HAP-1 (cell line): Measurements from ENCODE around the gene GZMM.

Experiments
- DNase-seq, 2 experiments: peaks; one replicate each; pipeline ENCODE4 v3.0.0-alpha.2; 2016 to 2020; ENCODE audit warnings: low spot score in 2 of 2
- H3K27me3 ChIP-seq: fragments of 250-450 bp; sonication (Bioruptor Pico); 2 replicates; pipeline ENCODE4 v1.5.1; 2020; ENCODE audit warnings: low read depth, mild to moderate bottlenecking, moderate library complexity
- H3K36me3 ChIP-seq: fragments of 250-450 bp; sonication (Bioruptor Pico); replicated peaks from 2 replicates; pipeline ENCODE4 v1.5.1; 2020; ENCODE audit warnings: mild to moderate bottlenecking
- H3K4me1 ChIP-seq: fragments of 250-450 bp; sonication (Bioruptor Pico); 2 replicates; pipeline ENCODE4 v1.5.1; 2020; ENCODE audit warnings: mild to moderate bottlenecking
- H3K4me3 ChIP-seq: fragments of 250-450 bp; sonication (Bioruptor Pico); 2 replicates; pipeline ENCODE4 v1.5.1; 2020; ENCODE audit warnings: mild to moderate bottlenecking, moderate library complexity
- H3K9me3 ChIP-seq: fragments of 250-450 bp; sonication (Bioruptor Pico); 2 replicates; pipeline ENCODE4 v1.5.1; 2020; ENCODE audit warnings: mild to moderate bottlenecking, moderate library complexity
- in situ Hi-C: fragments of 300-500 bp; cut with MboI; formaldehyde crosslinking; loops from 3 replicates; pipeline ENCODE4 v1.14.3; 2020; ENCODE audit warnings: low sequenced_read_pairs, inconsistent platforms, mixed read lengths

GZMM gene

GRCh38 chr19:506404-507285 is 37.2 kb upstream of the GZMM start:
- peaks cover 3% of the 10 kb centered on the region; the same call in 1 of the 2 replicates for H3K36me3 ChIP-seq
- H3K4me1 ChIP-seq, result peaks cover 12% of the 10 kb centered on the region
- no peaks in the 10 kb centered on the region for H3K27me3 ChIP-seq
- DNase-seq, result peak; percentile 98 to 100
- in situ Hi-C loops, result no loop called here
- H3K9me3 ChIP-seq, result 0 out of 2 replicates have a peak, but pooled peaks cover 2% of the 10 kb centered on the region
- peak overlapping the region; percentile 99 for H3K4me3 ChIP-seq

GRCh38 chr19:507286-508203 is 36.3 kb upstream of the GZMM start, which contains the start of gene TPGS1:
TPGS1 (plus strand) TSS chr19:507497; CDS start chr19:507507, 10 bp downstream.
- in situ Hi-C loops, result no loop called here
- Histone ChIP-seq H3K4me3 (peak within 1 kb of the TSS; percentile 99), H3K27me3 (no peaks in the 10 kb centered on the region), H3K4me1 (peaks cover 12% of the 10 kb centered on the region), H3K9me3 (0 out of 2 replicates have a peak, but pooled peaks cover under 1% of the 10 kb centered on the region), H3K36me3 (peaks cover 3% of the 10 kb centered on the region; the same call in 1 of the 2 replicates)
- DNase-seq, result peak; percentile 79 to 94

DNA sequence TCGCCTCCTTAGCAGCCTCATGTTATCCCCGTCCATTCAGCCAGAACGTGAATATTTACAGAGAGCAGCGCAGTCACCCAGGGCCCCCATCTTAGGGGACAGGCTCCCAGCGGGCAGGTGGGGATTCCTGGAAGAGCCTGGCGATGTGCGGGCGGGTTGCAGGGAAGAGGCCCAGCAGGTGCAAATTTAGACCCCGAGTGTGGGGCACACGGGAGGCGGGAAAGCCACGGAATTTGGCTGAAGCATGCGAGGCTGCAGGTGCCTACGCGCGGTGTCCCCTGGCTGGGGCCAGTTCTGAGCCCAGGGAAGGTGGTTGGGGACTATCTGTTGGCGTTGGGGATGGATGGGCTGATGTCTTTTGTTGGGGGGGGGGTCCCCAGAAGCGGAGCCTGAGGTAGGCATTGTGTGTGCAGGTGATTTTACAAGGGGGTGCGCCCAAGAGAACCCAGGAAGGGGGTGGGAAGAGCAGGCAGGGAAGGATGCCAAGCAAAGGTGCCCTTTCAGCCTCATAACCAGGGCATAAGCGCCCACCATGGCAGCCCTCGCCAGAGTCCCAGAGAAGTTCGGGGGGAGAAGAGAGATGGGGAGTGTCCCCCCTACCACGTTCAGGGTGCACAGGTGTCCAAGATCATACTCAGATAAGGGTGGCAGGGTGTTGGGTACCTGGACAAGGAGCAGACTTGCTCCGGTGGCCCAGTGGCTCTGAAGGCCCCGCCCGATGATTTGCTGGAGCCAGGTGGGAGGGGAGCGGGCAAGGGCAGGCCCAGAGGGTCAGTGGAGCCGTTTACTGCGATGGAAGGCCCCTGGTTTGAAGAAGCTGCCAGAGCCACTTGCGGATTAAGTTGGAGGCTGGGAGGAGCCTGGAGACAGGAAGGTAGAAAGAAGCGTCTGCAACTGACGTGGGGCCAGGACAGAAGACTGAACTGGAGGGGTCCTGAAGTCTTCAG is 35.4 kb upstream of the GZMM start:
- H3K9me3 ChIP-seq, result no peaks in the 10 kb centered on the region
- no peak for DNase-seq
- H3K36me3 ChIP-seq, result peaks cover 3% of the 10 kb centered on the region; the same call in 1 of the 2 replicates
- H3K27me3 ChIP-seq, result no peaks in the 10 kb centered on the region
- H3K4me1 ChIP-seq, result peaks cover 12% of the 10 kb centered on the region
- in situ Hi-C loops, result no loop called here
- H3K4me3 ChIP-seq, result peak overlapping the region; percentile 99

GRCh38 chr19:510606-511100 is 33.2 kb upstream of the GZMM start:
- no peaks in the 10 kb centered on the region for H3K9me3 ChIP-seq
- peaks cover 3% of the 10 kb centered on the region; the same call in 1 of the 2 replicates for H3K36me3 ChIP-seq
- no peaks in the 10 kb centered on the region for H3K27me3 ChIP-seq
- H3K4me1 ChIP-seq, result peaks cover 12% of the 10 kb centered on the region
- peak; percentile 75 to 93 for DNase-seq
- in situ Hi-C loops, result no loop called here
- no peak overlapping the region for H3K4me3 ChIP-seq

- in situ Hi-C loops, result no loop called here
- DNase-seq, result no peak
- no peak overlapping the region for H3K4me3 ChIP-seq
Measured at GRCh38 chr19:511101-511851, 32.6 kb upstream of the GZMM start.

GRCh38 chr19:512547-513365 is 31.1 kb upstream of the GZMM start:
- no peaks in the 10 kb centered on the region for H3K27me3 ChIP-seq
- in situ Hi-C loops, result no loop called here
- no peaks in the 10 kb centered on the region for H3K9me3 ChIP-seq
- H3K36me3 ChIP-seq, result no peaks in the 10 kb centered on the region; the same call in 1 of the 2 replicates
- H3K4me1 ChIP-seq, result peaks cover 8% of the 10 kb centered on the region
- no peak overlapping the region for H3K4me3 ChIP-seq
- no peak for DNase-seq

More at GRCh38 chr19:511101-511851, 32.6 kb upstream of the GZMM start:
- Histone ChIP-seq H3K9me3 (no peaks in the 10 kb centered on the region), H3K36me3 (peaks cover 3% of the 10 kb centered on the region; the same call in 1 of the 2 replicates), H3K4me1 (peaks cover 11% of the 10 kb centered on the region), H3K27me3 (no peaks in the 10 kb centered on the region)

GRCh38 chr19:513368-514165 is 30.3 kb upstream of the GZMM start:
- Histone ChIP-seq H3K9me3 (no peaks in the 10 kb centered on the region), H3K27me3 (no peaks in the 10 kb centered on the region), H3K4me1 (peaks cover 5% of the 10 kb centered on the region), H3K4me3 (no peak overlapping the region), H3K36me3 (no peaks in the 10 kb centered on the region; the same call in 1 of the 2 replicates)
- in situ Hi-C loops, result no loop called here
- DNase-seq, result no peak

DNA sequence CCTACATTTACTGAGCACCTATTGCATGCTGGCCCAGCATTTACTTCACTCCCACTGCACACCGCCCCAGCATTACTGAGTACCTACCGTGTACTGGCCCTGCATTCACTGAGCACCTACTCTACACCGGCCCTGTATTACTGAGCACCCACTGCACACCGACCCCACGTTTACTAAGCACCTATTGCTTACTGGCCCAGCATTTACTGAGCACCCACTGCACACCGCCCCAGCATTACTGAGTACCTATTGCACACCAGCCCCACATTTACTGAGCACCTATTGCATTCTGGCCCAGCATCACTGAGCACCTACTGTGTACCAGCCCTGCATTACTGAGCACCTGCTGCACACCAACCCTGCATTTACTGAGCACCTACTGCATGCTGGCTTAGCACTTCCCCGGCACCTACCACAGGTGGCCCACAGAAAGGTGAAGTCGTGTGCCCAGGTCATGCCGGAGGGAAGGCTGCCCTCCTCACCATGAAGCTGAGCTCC is 29.6 kb upstream of the GZMM start:
- no peaks in the 10 kb centered on the region for H3K9me3 ChIP-seq
- no peaks in the 10 kb centered on the region; the same call in 1 of the 2 replicates for H3K36me3 ChIP-seq
- no peak overlapping the region for H3K4me3 ChIP-seq
- no peak for DNase-seq
- H3K27me3 ChIP-seq, result no peaks in the 10 kb centered on the region
- peaks cover 5% of the 10 kb centered on the region for H3K4me1 ChIP-seq
- in situ Hi-C loops, result no loop called here

DNA sequence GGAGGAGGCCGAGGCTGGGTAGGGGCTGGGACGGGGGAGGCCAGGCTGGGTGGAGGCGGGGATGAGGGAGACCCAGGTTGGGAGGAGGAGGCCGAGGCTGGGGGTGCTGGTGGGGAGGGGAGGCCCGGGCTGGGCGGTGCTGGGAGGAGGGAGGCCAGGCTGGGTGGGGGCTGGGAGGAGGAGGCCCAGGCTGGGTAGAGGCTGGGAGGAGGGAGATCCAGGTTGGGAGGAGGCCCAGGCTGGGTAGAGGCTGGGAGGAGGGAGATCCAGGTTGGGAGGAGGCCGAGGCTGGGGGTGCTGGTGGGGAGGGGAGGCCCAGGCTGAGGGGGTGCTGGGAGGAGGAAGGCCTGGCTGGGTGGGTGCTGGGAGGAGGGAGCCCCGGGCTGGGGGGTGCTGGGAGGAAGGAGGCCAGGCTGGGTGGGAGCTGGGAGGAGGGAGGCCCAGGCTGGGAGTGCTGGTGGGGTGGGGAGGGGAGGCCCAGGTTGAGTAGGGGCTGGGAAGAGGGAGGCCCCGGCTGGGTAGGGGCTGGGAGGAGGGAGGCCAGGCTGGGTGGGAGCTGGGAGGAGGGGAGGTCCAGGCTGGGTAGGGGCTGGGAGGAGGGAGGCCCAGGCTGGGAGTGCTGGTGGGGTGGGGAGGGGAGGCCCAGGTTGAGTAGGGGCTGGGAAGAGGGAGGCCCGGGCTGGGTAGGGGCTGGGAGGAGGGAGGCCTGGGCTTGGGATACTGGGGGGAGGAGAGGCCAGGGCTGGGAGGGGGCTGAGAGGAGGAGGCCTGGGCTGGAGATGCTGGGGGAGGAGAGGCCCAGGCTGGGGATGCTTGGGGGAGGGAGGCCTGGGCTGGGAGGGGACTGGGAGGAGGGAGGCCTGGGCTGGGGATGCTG is 25.9 kb upstream of the GZMM start:
- H3K4me3 ChIP-seq, result no peak overlapping the region
- H3K36me3 ChIP-seq, result no peaks in the 10 kb centered on the region; the same call in 1 of the 2 replicates
- H3K9me3 ChIP-seq, result no peaks in the 10 kb centered on the region
- in situ Hi-C loops, result no loop called here
- no peaks in the 10 kb centered on the region for H3K4me1 ChIP-seq
- H3K27me3 ChIP-seq, result no peaks in the 10 kb centered on the region
- DNase-seq, result no peak

DNA sequence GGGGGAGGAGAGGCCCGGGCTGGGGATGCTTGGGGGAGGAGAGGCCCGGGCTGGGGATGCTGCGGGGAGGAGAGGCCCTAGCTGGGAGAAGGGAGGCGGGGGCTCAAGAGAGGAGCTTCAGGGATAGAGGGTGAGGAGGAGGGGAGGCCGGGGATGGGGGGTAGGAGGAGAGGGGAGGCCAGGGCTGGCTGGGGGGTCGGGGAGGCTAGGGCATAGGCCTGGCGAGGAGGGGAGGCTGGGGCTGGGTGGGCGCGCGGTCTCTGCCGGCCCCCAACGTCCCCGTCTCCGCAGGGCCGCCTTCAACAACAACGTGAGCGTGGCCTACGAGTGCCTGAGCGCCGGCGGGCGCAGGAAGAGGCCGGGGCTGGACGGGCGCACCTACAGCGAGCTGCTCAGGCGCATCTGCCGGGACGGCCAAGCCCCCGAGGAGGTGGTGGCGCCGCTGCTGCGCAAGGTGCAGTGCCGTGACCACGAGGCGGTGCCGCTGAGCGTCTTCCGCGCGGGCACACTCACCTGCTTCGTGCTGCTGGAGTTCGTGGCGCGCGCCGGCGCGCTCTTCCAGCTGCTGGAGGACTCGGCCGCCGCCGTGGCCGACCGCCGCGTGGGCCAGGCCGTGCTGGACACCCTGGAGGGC is 25.1 kb upstream of the GZMM start:
- in situ Hi-C loops, result no loop called here
- Histone ChIP-seq H3K36me3 (no peaks in the 10 kb centered on the region; the same call in 1 of the 2 replicates), H3K9me3 (no peaks in the 10 kb centered on the region), H3K27me3 (no peaks in the 10 kb centered on the region), H3K4me1 (no peaks in the 10 kb centered on the region), H3K4me3 (no peak overlapping the region)
- no peak for DNase-seq
